H4 (cell line): Measurements from ENCODE around the gene GABBR1. TPM values are rescaled to one million over a fixed set of nuclear protein-coding genes. Genes with fewer than 3 reads are reported as not detected.
"Not testable (repeated sequence)": the region's sequence is repeated elsewhere in the genome, so short reads cannot be mapped to it uniquely, and the experiment has no call there.

Experiments used
- DNase-seq: peaks from one replicate; pipeline ENCODE4 v3.0.0-alpha.2; 2015; ENCODE audit warnings: low spot score
- total RNA-seq: library from RNA; depleted of rRNA; stranded (reverse); fragments of >200 nt; shearing (Covaris generic); gene quantifications from 2 replicates; pipeline ENCODE4 v1.2.3, GENCODE V29; 2014; rRNA removed

Gene GABBR1
- 3.8 and 3.9 TPM in 2 replicates for total RNA-seq

- peak; percentile 89 for DNase-seq
Observed at GRCh38 chr6:29632789-29633533, at the start of gene GABBR1. Gene GABBR1 (minus strand): TSS chr6:29633183. CDS start chr6:29632385, 798 bp downstream.

GRCh38 chr6:29681811-29682210 lies 48.8 kb upstream of the GABBR1 start:
- DNase-seq, result no peak

- no peak for DNase-seq
Observed at GRCh38 chr6:29680904-29681303, 47.9 kb upstream of the GABBR1 start, which contains the start of gene ZFP57. Gene ZFP57 (minus strand): TSS chr6:29681152. CDS start chr6:29677003, 4,149 bp downstream.

DNA sequence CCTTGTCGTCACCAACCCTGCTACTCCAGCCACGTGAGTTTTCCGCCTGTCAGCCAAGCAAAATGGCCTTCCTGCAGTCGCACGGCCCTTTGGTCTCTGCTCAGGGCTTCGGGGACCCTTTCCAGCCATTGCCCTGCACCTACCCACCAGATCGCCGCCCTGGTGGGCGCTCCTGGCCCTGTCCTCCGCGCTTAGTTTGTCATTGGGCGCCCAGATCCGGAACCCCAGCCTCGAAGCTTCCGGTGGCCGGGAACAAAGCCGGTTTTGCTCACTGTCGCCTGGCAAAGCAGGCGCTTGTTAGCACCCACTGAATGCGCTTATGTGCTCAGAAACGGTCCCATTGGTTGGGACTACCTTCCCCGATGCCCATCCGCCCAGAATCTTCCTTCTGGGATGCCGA lies 47.4 kb upstream of the GABBR1 start:
- no peak for DNase-seq

- DNase-seq, result no peak
Observed at GRCh38 chr6:29679962-29680361, 47.0 kb upstream of the GABBR1 start.

DNA sequence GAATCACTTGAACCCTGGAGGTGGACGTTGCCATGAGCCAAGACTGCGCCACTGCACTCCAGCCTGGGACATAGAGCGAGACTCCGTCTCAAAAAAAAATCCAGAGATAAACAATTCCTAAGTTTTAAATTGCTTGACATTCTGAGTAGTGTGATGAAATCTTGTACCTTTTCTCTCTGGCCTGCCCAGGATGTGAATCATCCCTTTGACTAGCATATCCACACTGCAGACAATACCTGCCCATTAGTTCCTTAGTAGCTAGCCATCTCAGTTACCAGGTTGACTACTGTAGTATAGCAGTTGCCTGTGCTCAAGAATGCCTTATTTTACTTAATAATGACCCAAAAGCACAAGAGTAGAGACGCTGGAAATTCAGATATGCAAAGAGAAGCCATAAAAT lies 45.1 kb upstream of the GABBR1 start:
- no peak for DNase-seq

- DNase-seq, result peak; percentile 56
Observed at GRCh38 chr6:29676981-29677601, 44.1 kb upstream of the GABBR1 start.

GRCh38 chr6:29675561-29675960 lies 42.6 kb upstream of the GABBR1 start:
- DNase-seq, result no peak

DNA sequence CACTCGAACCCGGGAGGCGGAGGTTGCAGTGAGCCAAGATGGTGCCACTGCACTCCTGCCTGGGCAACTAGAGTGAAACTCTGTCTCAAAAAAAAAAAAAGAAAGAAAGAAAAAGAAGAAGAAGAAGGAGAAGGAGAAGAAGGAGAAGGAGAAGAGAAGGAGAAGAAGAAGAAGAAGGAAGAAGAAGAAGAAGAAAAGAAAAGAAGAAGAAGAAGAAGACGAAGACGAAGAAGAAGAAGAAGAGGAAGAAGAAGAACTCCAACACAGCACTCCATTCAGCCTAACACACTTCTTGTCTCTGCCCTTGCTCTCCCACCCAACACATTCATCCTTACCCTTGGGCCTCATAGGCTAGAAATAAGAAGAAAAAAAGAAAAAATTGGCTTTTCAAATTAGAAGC lies 41.0 kb upstream of the GABBR1 start:
- no peak for DNase-seq

DNA sequence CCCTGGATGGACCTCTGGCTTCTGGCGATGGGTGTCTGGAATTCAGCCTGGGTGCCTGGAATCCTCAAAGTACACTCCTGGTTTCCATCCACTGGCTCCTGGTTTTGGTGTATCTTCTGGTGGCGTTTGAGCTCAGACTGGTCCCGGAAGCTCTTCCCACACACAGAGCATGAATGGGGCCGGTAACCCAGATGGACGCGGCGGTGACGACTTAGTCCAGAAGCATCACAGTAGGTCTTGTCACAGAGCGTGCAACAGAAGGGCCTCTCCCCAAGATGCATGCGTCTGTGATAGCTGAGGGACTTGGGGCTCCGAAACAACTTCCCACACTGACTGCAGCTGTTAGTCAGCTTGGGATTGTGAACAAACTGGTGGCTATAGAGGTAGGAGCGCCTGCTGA lies 40.2 kb upstream of the GABBR1 start:
- DNase-seq, result no peak

DNA sequence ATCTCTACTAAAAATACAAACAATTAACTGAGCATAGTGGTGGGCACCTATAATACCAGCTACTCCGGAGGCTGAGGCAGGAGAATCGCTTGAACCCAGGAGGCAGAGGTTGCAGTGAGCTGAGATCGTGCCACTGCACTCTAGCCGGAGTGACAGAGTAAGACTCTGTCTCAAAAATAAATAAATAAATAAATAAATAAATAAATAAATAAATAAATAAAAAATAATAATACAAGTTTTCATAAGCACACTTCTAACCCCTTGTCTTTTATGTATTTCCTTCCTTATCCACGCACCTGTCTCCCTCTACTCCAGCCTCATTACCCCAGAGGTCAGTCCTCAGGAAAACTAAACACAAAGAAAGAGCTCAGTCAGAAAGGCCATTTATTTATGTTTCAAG lies 39.1 kb upstream of the GABBR1 start:
- not testable (repeated sequence) for DNase-seq

DNA sequence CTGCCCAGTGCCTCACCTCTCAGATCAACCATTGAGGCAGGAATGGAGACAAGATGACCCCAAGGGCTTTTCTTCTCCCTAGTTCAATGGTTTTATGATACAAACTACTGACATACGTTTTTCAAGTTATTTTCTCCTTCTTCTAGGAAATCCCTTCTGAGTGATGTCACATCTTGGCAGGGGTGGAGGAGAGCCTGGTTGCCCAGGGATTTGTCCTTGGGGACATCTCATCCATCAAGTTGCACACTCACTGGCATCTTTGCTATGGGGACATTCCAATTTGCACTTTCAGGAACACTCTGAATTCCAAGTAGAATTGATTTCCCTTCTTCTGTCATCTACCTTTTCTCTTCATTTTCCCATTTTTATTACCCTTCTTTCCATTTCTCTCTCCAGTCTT lies 38.0 kb upstream of the GABBR1 start:
- DNase-seq, result no peak

GRCh38 chr6:29667158-29667557 lies 34.2 kb upstream of the GABBR1 start:
- no peak for DNase-seq

GRCh38 chr6:29666826-29667130 lies 33.8 kb upstream of the GABBR1 start:
- DNase-seq, result no peak

DNA sequence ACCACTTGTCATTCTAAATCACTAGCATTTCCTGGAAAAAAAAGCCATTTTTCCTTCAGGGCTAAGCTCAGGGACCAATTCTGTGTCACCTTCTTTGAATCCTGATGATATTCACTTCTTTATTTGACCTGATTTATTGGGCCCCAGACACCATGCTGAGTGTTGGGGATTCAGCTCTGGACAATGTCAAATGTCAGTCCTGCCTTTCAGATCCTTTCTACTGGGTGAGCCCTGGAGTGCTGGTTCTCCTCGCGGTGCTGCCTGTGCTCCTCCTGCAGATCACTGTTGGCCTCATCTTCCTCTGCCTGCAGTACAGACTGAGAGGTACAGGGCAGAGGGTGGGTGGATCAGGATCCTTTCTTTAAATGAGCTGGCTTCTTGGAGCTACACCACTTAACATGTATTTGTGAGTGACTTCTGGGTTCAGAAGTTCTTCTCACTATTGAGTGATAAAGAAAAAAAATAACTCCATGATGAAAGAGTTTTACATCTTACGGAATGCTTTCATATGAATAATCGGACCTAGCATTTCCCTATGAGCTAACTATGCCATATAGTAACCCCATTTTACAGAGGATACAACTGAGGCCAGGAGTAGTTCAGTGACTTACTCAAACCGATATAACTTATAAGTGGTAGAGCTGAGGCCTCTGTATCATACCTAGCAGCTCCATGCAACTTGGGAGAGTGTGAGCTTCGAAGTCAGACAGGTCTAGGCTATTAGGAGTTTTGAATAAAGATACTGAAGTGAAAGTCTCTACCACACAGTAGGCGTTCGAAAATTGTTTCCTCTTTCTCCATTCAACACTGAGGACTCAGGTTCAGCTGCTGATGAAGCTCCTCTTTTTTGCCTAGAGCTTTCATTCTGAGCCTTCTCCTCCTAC lies 33.2 kb upstream of the GABBR1 start:
- no peak for DNase-seq

GRCh38 chr6:29663300-29664042 lies 30.5 kb upstream of the GABBR1 start:
- no peak for DNase-seq

- not testable (repeated sequence) for DNase-seq
Observed at GRCh38 chr6:29661502-29662141, 28.6 kb upstream of the GABBR1 start.

DNA sequence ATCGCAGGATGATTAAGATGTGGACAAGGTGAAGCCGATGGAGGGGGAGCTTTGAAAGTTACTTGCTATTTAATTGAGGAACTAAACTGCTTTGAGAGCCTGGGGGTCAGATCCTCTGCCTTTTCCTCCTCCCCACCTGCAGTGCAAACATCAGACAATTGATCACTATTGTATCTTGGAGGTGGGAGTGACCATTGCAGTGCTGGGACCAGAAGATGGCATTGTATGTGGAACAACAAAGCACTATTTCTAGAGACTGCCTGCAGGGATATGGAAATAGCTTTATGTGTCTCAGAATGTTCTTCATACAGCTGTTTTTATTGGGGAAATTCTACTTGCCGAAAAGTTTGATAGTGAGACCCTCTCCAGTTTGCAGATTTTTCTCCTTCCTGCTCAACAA lies 28.1 kb upstream of the GABBR1 start:
- DNase-seq, result no peak

GRCh38 chr6:29656798-29657197 lies 23.8 kb upstream of the GABBR1 start, which contains the start of gene MOG:
Gene MOG (plus strand): TSS chr6:29657092. CDS start chr6:29657210, 118 bp downstream.
- no peak for DNase-seq

- DNase-seq, result no peak
Observed at GRCh38 chr6:29656157-29656556, 23.2 kb upstream of the GABBR1 start.

- no peak for DNase-seq
Observed at GRCh38 chr6:29655658-29656057, 22.7 kb upstream of the GABBR1 start.
